ENCODE data around the gene SOS2. TPM values are rescaled to one million over a fixed set of nuclear protein-coding genes. Genes with fewer than 3 reads are reported as not detected.
A peak's percentile ranks its signal among the peaks of the same experiment; 100 is the strongest.

The SOS2 gene
- total and polyA plus RNA-seq, 2 donors (not counting 1 experiment from before 2014, with no cell fraction given) = 16.1 to 23.8 TPM

DNA sequence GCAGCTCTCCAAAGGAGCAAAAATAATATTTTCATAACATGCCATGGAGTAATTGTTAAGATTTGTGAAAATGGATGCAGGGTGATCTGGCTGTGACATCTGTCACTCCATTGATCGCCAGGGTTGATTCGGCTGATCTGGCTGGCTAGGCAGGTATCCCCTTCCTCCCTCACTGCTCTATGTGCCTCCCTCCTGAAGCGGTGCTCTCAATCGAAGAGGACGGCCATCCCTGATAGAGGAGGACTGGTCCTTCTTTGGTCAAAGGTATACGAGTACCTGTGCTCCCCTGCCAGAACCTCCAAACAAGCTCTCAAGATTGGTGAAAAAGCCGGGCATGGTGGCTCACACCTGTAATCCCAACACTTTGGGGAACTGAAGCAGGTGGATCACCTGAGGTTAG is 162.9 kb downstream of the SOS2 start:
- Histone ChIP-seq H4K20me1 (ENCODE audit: control insufficient read depth, extremely low read depth, insufficient read depth, low read length) (no peaks in the 10 kb centered on the region), H3K27me3 (ENCODE audit: control insufficient read depth, insufficient read depth, low read length) (no peaks in the 10 kb centered on the region), H3K4me3 (replicated peaks in 1 of 4; ENCODE audit: control extremely low read depth in 1 of 4, insufficient read depth in 1 of 4, low read depth in 3 of 4, low read length in 4 of 4) (no peak overlapping the region), H3K9me3 (ENCODE audit: control insufficient read depth, insufficient read depth, low read depth, low read length) (no peaks in the 10 kb centered on the region), H3K36me3 (ENCODE audit: control insufficient read depth, insufficient read depth, low read length) (no peaks in the 10 kb centered on the region), H3K9ac (ENCODE audit: insufficient read depth, low read length) (no peak overlapping the region), H3K79me2 (ENCODE audit: control insufficient read depth, insufficient read depth, low read length) (no peaks in the 10 kb centered on the region), H3K4me1 (ENCODE audit: control insufficient read depth, extremely low read depth, insufficient read depth, low read length) (no peaks in the 10 kb centered on the region), H3K4me2 (ENCODE audit: extremely low read depth, insufficient read depth, low read length) (no peak overlapping the region), H2AFZ (ENCODE audit: low read length) (no peak overlapping the region), H3K27ac (ENCODE audit: insufficient read depth, low read length) (no peak overlapping the region)
- TF ChIP-seq, protein P1, sequence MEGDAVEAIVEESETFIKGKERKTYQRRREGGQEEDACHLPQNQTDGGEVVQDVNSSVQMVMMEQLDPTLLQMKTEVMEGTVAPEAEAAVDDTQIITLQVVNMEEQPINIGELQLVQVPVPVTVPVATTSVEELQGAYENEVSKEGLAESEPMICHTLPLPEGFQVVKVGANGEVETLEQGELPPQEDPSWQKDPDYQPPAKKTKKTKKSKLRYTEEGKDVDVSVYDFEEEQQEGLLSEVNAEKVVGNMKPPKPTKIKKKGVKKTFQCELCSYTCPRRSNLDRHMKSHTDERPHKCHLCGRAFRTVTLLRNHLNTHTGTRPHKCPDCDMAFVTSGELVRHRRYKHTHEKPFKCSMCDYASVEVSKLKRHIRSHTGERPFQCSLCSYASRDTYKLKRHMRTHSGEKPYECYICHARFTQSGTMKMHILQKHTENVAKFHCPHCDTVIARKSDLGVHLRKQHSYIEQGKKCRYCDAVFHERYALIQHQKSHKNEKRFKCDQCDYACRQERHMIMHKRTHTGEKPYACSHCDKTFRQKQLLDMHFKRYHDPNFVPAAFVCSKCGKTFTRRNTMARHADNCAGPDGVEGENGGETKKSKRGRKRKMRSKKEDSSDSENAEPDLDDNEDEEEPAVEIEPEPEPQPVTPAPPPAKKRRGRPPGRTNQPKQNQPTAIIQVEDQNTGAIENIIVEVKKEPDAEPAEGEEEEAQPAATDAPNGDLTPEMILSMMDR (conservative IDR thresholded peaks at IDR 0.05 in 1 of 2, IDR thresholded peaks at IDR 0.05 in 1 of 2; ENCODE audit: low read depth in 1 of 2, low read length in 2 of 2) = no peak
- TF ChIP-seq EZH2 (IDR thresholded peaks at IDR 0.05; ENCODE audit: low read length, missing control alignments) = no peak
- no peak for DNase-seq (ENCODE audit: low read depth in 2 of 2)

DNA sequence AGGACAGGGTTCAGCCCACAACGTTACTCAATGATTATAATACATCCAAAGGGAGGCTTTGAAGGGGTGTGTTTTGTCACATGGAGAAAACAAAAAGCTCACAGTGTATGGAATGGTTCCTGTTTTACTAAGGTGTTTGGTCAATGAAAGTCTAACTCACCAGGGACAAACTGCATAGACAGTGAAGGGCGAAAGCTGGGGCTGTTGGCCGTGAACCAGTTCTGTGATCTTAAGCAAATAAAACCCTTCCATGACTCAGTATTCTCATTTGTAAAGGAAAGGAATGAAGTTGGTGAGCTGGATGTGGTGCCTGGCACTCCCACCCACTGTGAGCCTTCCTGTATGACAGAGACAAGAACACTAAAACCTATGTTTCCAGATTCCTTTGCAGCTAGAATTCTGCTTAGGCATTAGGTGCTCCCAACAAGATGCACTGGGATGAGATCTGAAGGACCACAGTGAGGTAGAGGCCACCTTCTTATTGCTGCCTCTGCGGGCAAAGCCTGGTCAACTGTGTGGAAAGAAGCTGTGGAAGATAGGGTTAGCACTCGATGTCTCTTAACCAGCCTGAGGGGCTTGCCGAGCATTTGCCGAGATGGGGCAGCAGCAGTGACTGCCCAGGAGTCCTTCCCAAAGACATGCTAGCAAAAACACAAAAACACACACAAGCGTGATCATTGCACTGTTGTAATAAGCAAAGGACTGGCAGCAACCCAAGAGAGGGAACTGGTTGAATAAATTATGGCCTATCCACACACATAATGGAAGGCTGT is 163.5 kb downstream of the SOS2 start:
- Histone ChIP-seq H3K9ac (ENCODE audit: insufficient read depth, low read length) (no peak overlapping the region), H3K79me2 (ENCODE audit: control insufficient read depth, insufficient read depth, low read length) (no peaks in the 10 kb centered on the region), H3K9me3 (ENCODE audit: control insufficient read depth, insufficient read depth, low read depth, low read length) (no peaks in the 10 kb centered on the region), H3K27ac (ENCODE audit: insufficient read depth, low read length) (no peak overlapping the region), H3K4me2 (ENCODE audit: extremely low read depth, insufficient read depth, low read length) (no peak overlapping the region), H2AFZ (ENCODE audit: low read length) (no peak overlapping the region), H3K4me3 (replicated peaks in 1 of 4; ENCODE audit: control extremely low read depth in 1 of 4, insufficient read depth in 1 of 4, low read depth in 3 of 4, low read length in 4 of 4) (no peak overlapping the region), H4K20me1 (ENCODE audit: control insufficient read depth, extremely low read depth, insufficient read depth, low read length) (no peaks in the 10 kb centered on the region), H3K36me3 (ENCODE audit: control insufficient read depth, insufficient read depth, low read length) (no peaks in the 10 kb centered on the region), H3K4me1 (ENCODE audit: control insufficient read depth, extremely low read depth, insufficient read depth, low read length) (no peaks in the 10 kb centered on the region), H3K27me3 (ENCODE audit: control insufficient read depth, insufficient read depth, low read length) (no peaks in the 10 kb centered on the region)
- DNase-seq (ENCODE audit: low read depth in 2 of 2) = peak; percentile 47 to 89
- TF ChIP-seq, protein P1 (conservative IDR thresholded peaks at IDR 0.05 in 1 of 2, IDR thresholded peaks at IDR 0.05 in 1 of 2; ENCODE audit: low read depth in 1 of 2, low read length in 2 of 2) = no peak
- no peak for TF ChIP-seq EZH2 (IDR thresholded peaks at IDR 0.05; ENCODE audit: low read length, missing control alignments)

Other genes with a start within 250 kb of the SOS2 start
- gene VCPKMT, start 115.0 kb downstream of the SOS2 start, total RNA-seq = 3.6 and 4.4 TPM in 2 replicates
- gene VCPKMT, start 115.0 kb downstream of the SOS2 start, polyA plus RNA-seq = 5.2 and 5.3 TPM in 2 replicates
- 3.1 and 3.8 TPM in 2 replicates for gene L2HGDH, start 80.7 kb upstream of the SOS2 start, total RNA-seq
- gene L2HGDH, start 80.7 kb upstream of the SOS2 start, polyA plus RNA-seq = 3.0 and 3.9 TPM in 2 replicates
- gene DMAC2L, start 80.7 kb upstream of the SOS2 start, total RNA-seq = 3.1 and 4.8 TPM in 2 replicates
- 12.9 and 17.6 TPM in 2 replicates for gene DMAC2L, start 80.7 kb upstream of the SOS2 start, polyA plus RNA-seq
- 14.1 and 22.8 TPM in 2 replicates for gene CDKL1, start 165.3 kb upstream of the SOS2 start, total RNA-seq
- gene CDKL1, start 165.3 kb upstream of the SOS2 start, polyA plus RNA-seq = 7.9 and 18.5 TPM in 2 replicates